WTC11 (cell line): ENCODE results near the gene AHNAK. TPM values are rescaled to one million over a fixed set of nuclear protein-coding genes. Genes with fewer than 3 reads are reported as not detected.

Source experiments
- ATAC-seq: fragments of 200-7000 bp; cut with Tn5 transposase; 2 replicates; pipeline ENCODE4 v1.10.0; 2021; ENCODE audit warnings: mild to moderate bottlenecking, moderate library complexity
- CTCF ChIA-PET: fragments of 300-600 bp; sonication (Branson Sonifier 250); formaldehyde crosslinking; loops from one replicate; lab custom pipeline; 2021; ENCODE audit warnings: antibody characterized with exemption; lab: Charles Lee
- POLR2A ChIA-PET: fragments of 350-600 bp; sonication (Branson Sonifier 250); formaldehyde crosslinking; loops from one replicate; lab custom pipeline; 2021; ENCODE audit warnings: antibody characterized with exemption; lab: Charles Lee
- DNase-seq: peaks from one replicate; pipeline ENCODE4 v3.0.0; 2021; ENCODE audit warnings: low spot score
- H3K27ac Mint-ChIP-seq: 2 replicates; pipeline ENCODE4 v1.8.0; 2021; ENCODE audit warnings: mixed read lengths
- H3K27me3 Mint-ChIP-seq: 2 replicates; pipeline ENCODE4 v1.8.0; 2021; ENCODE audit warnings: low read depth, mild to moderate bottlenecking, moderate library complexity, mixed read lengths
- H3K36me3 Mint-ChIP-seq: 2 replicates; pipeline ENCODE4 v1.8.0; 2021; ENCODE audit warnings: mixed read lengths
- H3K4me1 Mint-ChIP-seq: 2 replicates; pipeline ENCODE4 v1.8.0; 2022; ENCODE audit warnings: mixed read lengths
- H3K4me3 Mint-ChIP-seq: 2 replicates; pipeline ENCODE4 v1.8.0; 2021; ENCODE audit warnings: mild to moderate bottlenecking, moderate library complexity, mixed read lengths
- H3K9me3 Mint-ChIP-seq: 2 replicates; pipeline ENCODE4 v1.8.0; 2021; ENCODE audit warnings: mixed read lengths
- ARID4B ChIP-seq: sonication (generic); formaldehyde crosslinking; IDR thresholded peaks from 2 replicates; pipeline ENCODE4 v1.8.0; 2023; ENCODE audit warnings: missing genetic modification reagents, mild to moderate bottlenecking, borderline replicate concordance
- ATF1 ChIP-seq: sonication (generic); formaldehyde crosslinking; IDR thresholded peaks from 2 replicates; pipeline ENCODE4 v1.8.1; 2023; ENCODE audit warnings: mild to moderate bottlenecking, moderate library complexity, missing genetic modification reagents
- FOXJ3 ChIP-seq: sonication (generic); formaldehyde crosslinking; IDR thresholded peaks from 2 replicates; pipeline ENCODE4 v1.9.0; 2021; ENCODE audit warnings: missing genetic modification reagents, mild to moderate bottlenecking, borderline replicate concordance
- FOXK1 ChIP-seq: sonication (generic); formaldehyde crosslinking; IDR thresholded peaks from 2 replicates; pipeline ENCODE4 v1.8.0; 2022; ENCODE audit warnings: mild to moderate bottlenecking, moderate library complexity, missing genetic modification reagents
- GABPB1 ChIP-seq: sonication (generic); formaldehyde crosslinking; IDR thresholded peaks from 2 replicates; pipeline ENCODE4 v1.8.1; 2023; ENCODE audit warnings: mild to moderate bottlenecking, missing genetic modification reagents
- GTF2I ChIP-seq: fragments of 250-450 bp; sonication (Bioruptor Pico); conservative IDR thresholded peaks from 2 replicates; pipeline ENCODE4 v1.4.0; 2021; ENCODE audit warnings: mild to moderate bottlenecking
- NFE2L1 ChIP-seq: sonication (generic); formaldehyde crosslinking; IDR thresholded peaks from 2 replicates; pipeline ENCODE4 v1.8.1; 2023; ENCODE audit warnings: missing genetic modification reagents
- NR2C2 ChIP-seq: sonication (generic); formaldehyde crosslinking; IDR thresholded peaks from 2 replicates; pipeline ENCODE4 v1.8.0; 2022; ENCODE audit warnings: mild to moderate bottlenecking, missing genetic modification reagents
- RELA ChIP-seq: sonication (generic); formaldehyde crosslinking; IDR thresholded peaks from 2 replicates; pipeline ENCODE4 v1.8.1; 2022; ENCODE audit warnings: missing genetic modification reagents, mild to moderate bottlenecking, borderline replicate concordance
- SMAD3 ChIP-seq: sonication (generic); formaldehyde crosslinking; IDR thresholded peaks from 2 replicates; pipeline ENCODE4 v1.8.0; 2022; ENCODE audit warnings: missing genetic modification reagents, mild to moderate bottlenecking, borderline replicate concordance
- USF1 ChIP-seq: sonication (generic); formaldehyde crosslinking; IDR thresholded peaks from 2 replicates; pipeline ENCODE4 v1.8.0; 2022; ENCODE audit warnings: mild to moderate bottlenecking, missing genetic modification reagents
- ZNF121 ChIP-seq: sonication (generic); formaldehyde crosslinking; IDR thresholded peaks from 2 replicates; pipeline ENCODE4 v1.8.0; 2023; ENCODE audit warnings: missing genetic modification reagents
- ZNF317 ChIP-seq: sonication (generic); formaldehyde crosslinking; IDR thresholded peaks from 2 replicates; pipeline ENCODE4 v1.8.1; 2023; ENCODE audit warnings: low read depth, mild to moderate bottlenecking, moderate library complexity, missing genetic modification reagents, borderline replicate concordance
- ZNF671 ChIP-seq: fragments of 250-450 bp; sonication (Bioruptor Pico); IDR thresholded peaks from 2 replicates; pipeline ENCODE4 v1.8.0; 2021; ENCODE audit warnings: mild to moderate bottlenecking
- total RNA-seq: library from RNA; stranded (reverse); gene quantifications from 3 replicates; pipeline ENCODE4 v1.2.3, GENCODE V29; 2021
- TF ChIP-seq, protein P1 (sequence below): sonication (generic); formaldehyde crosslinking; IDR thresholded peaks from 2 replicates; pipeline ENCODE4 v1.8.0; 2022; ENCODE audit warnings: missing genetic modification reagents
- TF ChIP-seq, protein P2 (sequence below): sonication (generic); formaldehyde crosslinking; IDR thresholded peaks from 2 replicates; pipeline ENCODE4 v1.8.1; 2022; ENCODE audit warnings: mild to moderate bottlenecking, missing genetic modification reagents, moderate library complexity, borderline replicate concordance
- TF ChIP-seq, protein P3 (sequence below): sonication (generic); formaldehyde crosslinking; conservative IDR thresholded peaks from 2 replicates; pipeline ENCODE4 v1.8.1; 2022; ENCODE audit warnings: mild to moderate bottlenecking, missing genetic modification reagents
- TF ChIP-seq, protein P4 (sequence below): sonication (generic); formaldehyde crosslinking; IDR thresholded peaks from 2 replicates; pipeline ENCODE4 v1.8.1; 2023; ENCODE audit warnings: mild to moderate bottlenecking, missing genetic modification reagents, moderate library complexity

The AHNAK gene
- total RNA-seq, 1 experiment from 2014 or later, result 21.0 TPM

DNA sequence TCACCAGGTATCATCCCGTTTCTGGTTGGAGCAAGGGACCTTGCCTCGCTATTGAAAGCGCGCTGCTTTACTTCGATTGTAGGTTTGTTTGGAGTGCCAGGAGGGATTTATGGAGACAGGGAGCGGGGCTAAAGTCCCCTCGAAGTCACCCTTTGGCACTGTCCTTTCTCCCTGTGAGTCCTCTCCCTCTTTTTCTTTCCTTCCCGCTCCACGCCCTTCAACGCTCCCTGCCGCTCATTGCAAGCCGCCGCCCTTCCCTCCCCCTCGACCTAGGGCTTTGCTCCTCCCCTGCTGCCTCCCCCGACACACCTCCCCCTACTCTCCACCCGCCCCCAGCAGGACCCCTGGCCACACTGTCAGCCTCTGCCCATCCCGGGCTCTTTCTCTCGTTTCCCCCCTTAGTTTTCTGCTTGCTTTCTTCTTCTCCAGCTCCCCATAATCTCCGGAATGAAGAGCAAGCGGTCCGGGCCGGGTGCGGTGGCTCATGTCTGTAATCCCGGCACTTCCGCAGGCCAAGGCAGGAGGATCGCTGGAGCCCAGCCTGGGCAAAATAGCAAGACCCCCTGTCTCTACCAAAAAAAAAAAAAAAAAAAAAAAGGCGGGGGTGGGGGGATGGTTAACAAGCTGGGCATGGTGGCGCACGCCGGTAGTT lies 41.0 kb downstream of the AHNAK start:
- ChIA-PET POLR2A (interaction anchor here (0.6 to 0.7 kb wide), 3 partner anchors 10 to 37 kb away, joined by 3 to 5 read pairs (median 3); no protein-coding TSS in a partner anchor), CTCF (interaction anchor here (0.6 to 12.2 kb wide), 7 partner anchors 9 to 375 kb away, joined by 3 to 177 read pairs (median 6); partner anchors contain the start of genes AHNAK and SLC3A2)
- TF ChIP-seq ZNF121, result peak; percentile 96
- TF ChIP-seq ZNF317 (CRISPR knock-in tag), result no peak
- no peak for TF ChIP-seq ATF1 (CRISPR knock-in tag)
- TF ChIP-seq NFE2L1 (CRISPR knock-in tag), result no peak
- no peak for TF ChIP-seq ARID4B (CRISPR knock-in tag)
- no peak for TF ChIP-seq RELA (CRISPR knock-in tag)
- no peak for TF ChIP-seq GABPB1
- TF ChIP-seq, protein P1, sequence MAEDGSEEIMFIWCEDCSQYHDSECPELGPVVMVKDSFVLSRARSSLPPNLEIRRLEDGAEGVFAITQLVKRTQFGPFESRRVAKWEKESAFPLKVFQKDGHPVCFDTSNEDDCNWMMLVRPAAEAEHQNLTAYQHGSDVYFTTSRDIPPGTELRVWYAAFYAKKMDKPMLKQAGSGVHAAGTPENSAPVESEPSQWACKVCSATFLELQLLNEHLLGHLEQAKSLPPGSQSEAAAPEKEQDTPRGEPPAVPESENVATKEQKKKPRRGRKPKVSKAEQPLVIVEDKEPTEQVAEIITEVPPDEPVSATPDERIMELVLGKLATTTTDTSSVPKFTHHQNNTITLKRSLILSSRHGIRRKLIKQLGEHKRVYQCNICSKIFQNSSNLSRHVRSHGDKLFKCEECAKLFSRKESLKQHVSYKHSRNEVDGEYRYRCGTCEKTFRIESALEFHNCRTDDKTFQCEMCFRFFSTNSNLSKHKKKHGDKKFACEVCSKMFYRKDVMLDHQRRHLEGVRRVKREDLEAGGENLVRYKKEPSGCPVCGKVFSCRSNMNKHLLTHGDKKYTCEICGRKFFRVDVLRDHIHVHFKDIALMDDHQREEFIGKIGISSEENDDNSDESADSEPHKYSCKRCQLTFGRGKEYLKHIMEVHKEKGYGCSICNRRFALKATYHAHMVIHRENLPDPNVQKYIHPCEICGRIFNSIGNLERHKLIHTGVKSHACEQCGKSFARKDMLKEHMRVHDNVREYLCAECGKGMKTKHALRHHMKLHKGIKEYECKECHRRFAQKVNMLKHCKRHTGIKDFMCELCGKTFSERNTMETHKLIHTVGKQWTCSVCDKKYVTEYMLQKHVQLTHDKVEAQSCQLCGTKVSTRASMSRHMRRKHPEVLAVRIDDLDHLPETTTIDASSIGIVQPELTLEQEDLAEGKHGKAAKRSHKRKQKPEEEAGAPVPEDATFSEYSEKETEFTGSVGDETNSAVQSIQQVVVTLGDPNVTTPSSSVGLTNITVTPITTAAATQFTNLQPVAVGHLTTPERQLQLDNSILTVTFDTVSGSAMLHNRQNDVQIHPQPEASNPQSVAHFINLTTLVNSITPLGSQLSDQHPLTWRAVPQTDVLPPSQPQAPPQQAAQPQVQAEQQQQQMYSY (CRISPR knock-in tag), result peak; percentile 89
- TF ChIP-seq ZNF671, result no peak
- TF ChIP-seq SMAD3 (CRISPR knock-in tag), result no peak
- TF ChIP-seq, protein P2, sequence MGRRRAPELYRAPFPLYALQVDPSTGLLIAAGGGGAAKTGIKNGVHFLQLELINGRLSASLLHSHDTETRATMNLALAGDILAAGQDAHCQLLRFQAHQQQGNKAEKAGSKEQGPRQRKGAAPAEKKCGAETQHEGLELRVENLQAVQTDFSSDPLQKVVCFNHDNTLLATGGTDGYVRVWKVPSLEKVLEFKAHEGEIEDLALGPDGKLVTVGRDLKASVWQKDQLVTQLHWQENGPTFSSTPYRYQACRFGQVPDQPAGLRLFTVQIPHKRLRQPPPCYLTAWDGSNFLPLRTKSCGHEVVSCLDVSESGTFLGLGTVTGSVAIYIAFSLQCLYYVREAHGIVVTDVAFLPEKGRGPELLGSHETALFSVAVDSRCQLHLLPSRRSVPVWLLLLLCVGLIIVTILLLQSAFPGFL, result no peak
- TF ChIP-seq, protein P3, sequence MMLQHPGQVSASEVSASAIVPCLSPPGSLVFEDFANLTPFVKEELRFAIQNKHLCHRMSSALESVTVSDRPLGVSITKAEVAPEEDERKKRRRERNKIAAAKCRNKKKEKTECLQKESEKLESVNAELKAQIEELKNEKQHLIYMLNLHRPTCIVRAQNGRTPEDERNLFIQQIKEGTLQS, result no peak
- no peak for TF ChIP-seq FOXJ3 (CRISPR knock-in tag)
- TF ChIP-seq FOXK1 (CRISPR knock-in tag), result no peak
- TF ChIP-seq GTF2I (CRISPR knock-in tag), result peak; percentile 86
- peak; percentile 62 for DNase-seq
- no peaks in the 10 kb centered on the region for H3K9me3 Mint-ChIP-seq
- peak overlapping the region; percentile 63 for H3K4me3 Mint-ChIP-seq
- no peak overlapping the region for H3K27ac Mint-ChIP-seq
- peaks cover 54% of the 10 kb centered on the region for H3K4me1 Mint-ChIP-seq
- peaks cover 61% of the 10 kb centered on the region for H3K27me3 Mint-ChIP-seq
- H3K36me3 Mint-ChIP-seq, result no peaks in the 10 kb centered on the region
- ATAC-seq, result peak; percentile 57

GRCh38 chr11:62505059-62505439 lies 41.6 kb downstream of the AHNAK start:
- H3K27ac Mint-ChIP-seq, result no peak overlapping the region
- TF ChIP-seq, protein P4, sequence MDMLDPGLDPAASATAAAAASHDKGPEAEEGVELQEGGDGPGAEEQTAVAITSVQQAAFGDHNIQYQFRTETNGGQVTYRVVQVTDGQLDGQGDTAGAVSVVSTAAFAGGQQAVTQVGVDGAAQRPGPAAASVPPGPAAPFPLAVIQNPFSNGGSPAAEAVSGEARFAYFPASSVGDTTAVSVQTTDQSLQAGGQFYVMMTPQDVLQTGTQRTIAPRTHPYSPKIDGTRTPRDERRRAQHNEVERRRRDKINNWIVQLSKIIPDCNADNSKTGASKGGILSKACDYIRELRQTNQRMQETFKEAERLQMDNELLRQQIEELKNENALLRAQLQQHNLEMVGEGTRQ (CRISPR knock-in tag), result peak; percentile 42; the same call in 1 of the 2 replicates
- TF ChIP-seq NR2C2 (CRISPR knock-in tag) (no peak), USF1 (CRISPR knock-in tag) (peak; percentile 59; the same call in 1 of the 2 replicates)
- H3K27me3 Mint-ChIP-seq, result peaks cover 61% of the 10 kb centered on the region
- ChIA-PET POLR2A (interaction anchor here (0.9 to 1.0 kb wide), 2 partner anchors 38 to 52 kb away, joined by 3 to 7 read pairs; no protein-coding TSS in a partner anchor), CTCF (interaction anchor here (0.6 to 12.2 kb wide), 8 partner anchors 8 to 222 kb away, joined by 3 to 177 read pairs (median 6); partner anchors contain the start of gene HNRNPUL2)
- peak overlapping the region; percentile 63 for H3K4me3 Mint-ChIP-seq
- H3K4me1 Mint-ChIP-seq, result peaks cover 59% of the 10 kb centered on the region
- DNase-seq (peak; percentile 64), ATAC-seq (peak; percentile 54)
- no peaks in the 10 kb centered on the region for H3K9me3 Mint-ChIP-seq
- no peaks in the 10 kb centered on the region for H3K36me3 Mint-ChIP-seq
